Fibroblast of skin of right biceps (primary cell): ENCODE data around the gene MMEL1.
"Not testable (repeated sequence)": the region's sequence is repeated elsewhere in the genome, so short reads cannot be mapped to it uniquely, and the experiment has no call there.

Experiments used
- DNase-seq: peaks from one replicate; pipeline ENCODE4 v3.0.0-alpha.2; 2013

MMEL1 gene

GRCh38 chr1:2554621-2555387, 78.0 kb downstream of the MMEL1 start:
- no peak for DNase-seq

GRCh38 chr1:2553871-2554620, 78.8 kb downstream of the MMEL1 start:
- DNase-seq: no peak

DNA sequence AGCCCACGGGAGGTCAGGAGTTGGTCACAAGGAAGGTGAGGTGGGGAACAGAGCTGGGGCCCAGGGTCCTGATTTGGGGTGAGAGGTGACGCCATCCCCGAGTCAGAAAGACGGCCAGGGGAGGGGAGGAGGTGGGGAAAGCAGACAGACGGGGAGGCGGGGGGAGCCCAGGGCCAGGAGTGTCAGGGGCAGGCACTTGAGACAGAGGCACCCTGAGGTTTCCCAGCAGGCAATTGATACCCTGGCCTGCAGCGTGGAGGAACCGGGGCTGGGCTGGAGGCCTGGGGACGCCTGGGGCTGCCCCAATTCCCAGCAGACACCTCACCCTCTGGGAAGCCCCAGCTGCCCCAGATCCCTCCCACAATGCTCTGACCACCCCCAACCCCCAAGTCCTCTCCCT, 79.7 kb downstream of the MMEL1 start:
- not testable (repeated sequence) for DNase-seq

DNA sequence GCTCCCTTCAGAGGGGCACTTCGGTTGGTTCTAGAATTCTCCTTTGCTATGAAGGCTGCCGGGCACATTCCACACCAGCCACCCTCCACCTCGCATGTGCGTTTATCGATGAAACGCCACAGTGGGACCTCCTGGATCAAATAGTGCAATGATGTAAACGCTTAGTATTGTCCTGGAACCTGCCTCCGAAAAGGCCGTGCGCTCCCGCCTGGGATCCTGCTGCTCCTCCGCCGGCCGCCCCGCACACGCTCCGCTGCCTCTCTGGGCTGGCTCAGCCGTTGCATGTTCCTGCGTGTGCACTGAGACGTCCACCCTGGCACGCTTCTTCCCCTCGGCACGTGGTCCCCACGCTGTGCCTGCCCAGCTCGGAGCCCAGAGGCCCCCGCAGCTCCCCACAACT, 80.6 kb downstream of the MMEL1 start:
- no peak for DNase-seq

DNA sequence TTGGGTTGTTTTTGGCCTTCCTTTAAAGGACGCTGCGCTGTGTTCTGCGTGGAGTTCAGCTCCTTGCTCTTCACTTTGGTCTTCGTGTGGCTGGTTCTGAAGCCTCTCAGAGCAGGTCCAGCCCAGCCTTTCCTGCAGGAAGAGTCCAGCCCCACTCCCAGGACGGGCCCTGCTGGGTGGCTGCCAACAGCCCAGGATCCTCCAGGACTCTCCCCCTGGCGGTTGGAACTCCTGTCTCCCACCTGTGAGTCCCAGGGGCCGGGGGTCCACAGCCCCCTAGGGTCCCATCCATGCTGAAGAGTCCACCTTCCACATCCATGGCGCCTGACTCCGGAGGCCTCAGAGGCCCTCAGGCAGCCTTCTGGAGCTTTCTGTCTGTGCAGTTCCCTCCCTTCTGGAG, 81.3 kb downstream of the MMEL1 start:
- not testable (repeated sequence) for DNase-seq

- DNase-seq: not testable (repeated sequence)
These were observed 82.4 kb downstream of the MMEL1 start for GRCh38 chr1:2550309-2550861.

DNA sequence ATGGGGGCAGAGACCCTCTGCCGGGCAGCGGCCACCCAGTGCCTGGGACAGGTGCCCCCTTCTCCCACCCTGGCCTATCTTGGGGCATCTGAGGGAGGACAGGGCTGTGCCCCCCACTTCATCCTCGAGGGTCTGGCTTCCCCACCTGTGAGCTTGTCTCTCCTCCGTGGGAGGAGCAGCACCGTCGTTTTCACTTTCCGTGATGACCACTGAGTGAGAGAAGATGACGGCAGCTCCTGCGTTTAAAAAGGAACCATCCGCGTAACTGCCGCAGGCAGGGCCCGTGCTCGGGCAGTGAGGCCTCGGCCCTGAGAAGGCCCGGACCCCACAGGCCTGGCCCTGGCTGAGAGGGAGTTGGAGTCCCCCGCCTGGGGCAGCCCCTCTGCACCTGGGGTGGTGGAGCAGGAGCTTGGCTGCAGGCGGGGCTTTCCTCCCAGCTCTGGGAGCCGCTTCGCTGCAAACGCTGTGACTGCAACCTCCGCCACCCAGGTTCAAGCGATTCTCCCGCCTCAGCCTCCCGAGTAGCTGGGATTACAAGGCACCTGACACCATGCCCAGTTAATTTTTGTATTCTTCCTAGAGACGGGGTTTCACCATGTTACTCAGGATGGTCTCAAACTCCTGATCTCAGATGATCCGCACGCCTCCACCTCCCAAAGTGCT, 83.3 kb downstream of the MMEL1 start:
- not testable (repeated sequence) for DNase-seq

DNA sequence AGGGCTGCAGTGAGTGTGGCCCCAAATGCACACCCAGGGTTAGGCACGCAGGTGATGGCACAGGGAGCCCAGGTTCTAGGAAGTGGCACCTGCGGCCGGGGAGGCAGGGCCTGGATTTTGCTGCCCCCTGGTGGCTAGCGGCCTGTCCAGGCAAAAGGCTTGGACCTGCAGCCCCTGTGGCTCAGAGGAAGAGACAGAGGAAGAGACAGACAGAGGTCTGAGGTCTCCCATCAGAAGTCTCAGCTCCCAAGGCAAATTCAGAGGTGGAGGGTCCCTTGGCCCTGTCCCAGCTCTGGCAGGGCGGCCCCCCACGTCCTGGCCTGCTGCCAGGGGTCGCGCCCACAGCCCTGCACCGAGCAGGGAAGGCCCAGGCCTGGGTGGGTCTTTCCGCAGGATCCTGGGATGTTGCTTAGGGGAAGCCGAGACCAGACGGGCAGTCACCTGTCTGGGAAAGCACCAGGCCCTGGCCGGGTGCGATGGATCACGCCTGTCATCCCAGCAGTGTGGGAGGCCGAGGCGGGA, 84.7 kb downstream of the MMEL1 start:
- DNase-seq: peak; percentile 54

DNA sequence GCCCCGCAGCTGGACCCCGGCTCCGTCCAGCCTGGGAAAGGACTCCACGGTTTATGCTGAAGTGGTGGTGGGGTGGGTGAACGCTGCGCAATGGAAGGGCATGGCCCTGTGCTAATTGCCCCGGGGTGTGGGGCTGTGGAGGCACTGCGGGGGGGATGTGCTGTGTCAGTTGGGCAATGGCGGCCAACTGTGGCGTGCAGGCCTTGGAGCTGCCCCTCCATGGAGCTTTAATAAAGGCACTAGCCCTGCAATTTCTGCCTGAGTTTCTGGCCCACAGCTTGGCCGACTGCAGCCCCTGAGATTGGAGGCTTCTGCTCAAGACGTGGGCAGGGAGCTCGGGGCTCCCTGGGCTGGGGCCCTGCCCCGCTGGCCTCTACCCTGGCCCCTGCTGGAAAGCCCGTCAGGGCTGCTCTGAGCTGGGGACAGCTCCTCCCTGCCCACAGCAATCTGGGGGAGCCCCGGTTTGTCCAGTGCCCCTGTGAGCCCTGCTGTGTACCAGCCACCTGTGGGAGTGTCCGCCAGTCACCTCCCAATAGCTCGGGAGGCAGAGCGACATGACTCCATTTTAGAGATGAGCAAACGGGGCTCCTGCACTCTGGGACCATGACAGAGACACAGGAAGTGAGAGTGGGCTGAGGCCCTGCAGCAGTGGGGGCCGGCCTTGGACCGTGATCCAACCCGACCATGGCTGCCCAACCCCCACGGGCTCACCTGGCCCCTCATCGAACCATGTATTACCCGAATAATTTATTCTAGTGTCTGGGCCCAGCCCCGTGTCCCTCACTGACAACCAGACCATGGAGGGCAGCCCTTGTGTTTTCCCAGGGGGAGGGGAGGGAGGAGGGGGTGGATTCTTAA, 85.4 kb downstream of the MMEL1 start:
- DNase-seq: no peak

GRCh38 chr1:2546515-2547209, 86.2 kb downstream of the MMEL1 start:
- DNase-seq: peak; percentile 59

DNA sequence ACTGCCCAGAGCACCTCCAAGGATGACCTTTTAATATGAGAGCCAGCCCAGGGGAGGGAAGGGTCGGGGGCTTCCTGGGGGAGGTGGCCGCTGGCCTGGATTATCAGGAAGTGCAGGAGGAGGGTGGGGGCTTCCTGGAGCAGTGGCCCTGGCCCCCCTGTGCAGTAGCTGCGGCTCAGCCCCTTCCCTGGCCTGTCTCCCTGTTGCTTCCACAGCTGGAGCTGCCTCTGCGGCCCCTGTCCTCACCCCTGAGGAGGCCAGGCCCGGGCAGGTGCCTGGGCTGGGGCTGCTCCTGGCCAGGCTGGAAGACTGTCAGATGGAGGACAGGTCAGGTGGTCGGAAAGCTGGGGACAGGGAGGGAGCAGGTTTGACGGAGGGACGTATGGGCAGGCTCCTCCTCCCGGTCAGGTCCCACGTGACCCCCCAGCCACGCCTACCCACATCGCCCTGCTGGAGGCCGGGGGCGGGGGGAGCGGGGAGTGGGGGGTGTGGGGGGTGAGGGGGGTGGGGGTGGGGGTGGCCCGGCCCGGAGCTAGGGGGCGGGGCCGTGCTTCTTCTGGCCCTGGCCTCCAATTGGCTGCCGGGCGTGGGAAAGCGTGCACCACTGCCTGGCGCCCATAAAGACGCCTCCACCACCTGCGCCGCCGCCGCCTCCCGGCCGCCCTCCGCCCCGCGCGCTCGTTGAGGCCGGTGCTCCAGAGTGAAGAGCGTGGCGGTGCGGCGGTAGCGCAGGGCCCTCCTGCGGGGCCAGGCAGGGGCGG, 86.9 kb downstream of the MMEL1 start:
- peak; percentile 73 for DNase-seq

DNA sequence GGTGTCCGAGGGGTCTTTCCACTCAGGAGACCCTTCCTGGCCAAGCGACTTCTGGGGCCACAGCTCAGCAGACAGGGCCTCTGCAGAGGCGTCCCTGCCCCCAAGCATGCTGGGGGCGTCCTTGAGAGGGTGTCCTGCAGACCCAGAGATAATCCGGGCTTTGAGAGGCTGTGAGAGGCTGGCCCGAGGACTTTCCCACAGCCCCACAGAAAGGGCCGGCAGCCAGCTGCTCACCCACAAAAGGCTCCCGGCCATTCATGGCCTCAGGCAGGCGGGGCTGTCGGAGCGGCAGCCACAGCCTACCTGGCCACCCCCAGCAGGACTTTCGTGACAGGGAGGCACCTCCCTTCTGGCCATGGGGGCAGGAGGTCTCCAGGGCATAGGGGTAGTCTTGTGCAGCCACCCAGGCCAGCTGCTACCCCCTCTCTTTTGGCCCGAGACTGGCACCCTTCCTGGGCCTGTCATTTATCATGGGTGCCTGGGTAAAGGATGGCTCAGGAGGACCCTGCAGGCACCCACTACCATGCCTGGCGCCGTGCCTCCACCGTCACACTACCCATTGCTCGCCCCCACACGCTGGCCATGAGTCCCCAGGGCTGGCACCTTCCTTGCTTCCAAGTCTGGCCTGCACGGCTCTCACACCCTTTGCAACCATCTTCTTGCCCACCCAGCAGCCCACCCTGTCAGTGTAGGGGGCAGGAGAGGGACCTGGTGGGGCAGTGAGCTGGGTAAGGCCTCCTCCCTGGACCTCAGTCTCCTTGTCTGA, 87.8 kb downstream of the MMEL1 start:
- no peak for DNase-seq

DNA sequence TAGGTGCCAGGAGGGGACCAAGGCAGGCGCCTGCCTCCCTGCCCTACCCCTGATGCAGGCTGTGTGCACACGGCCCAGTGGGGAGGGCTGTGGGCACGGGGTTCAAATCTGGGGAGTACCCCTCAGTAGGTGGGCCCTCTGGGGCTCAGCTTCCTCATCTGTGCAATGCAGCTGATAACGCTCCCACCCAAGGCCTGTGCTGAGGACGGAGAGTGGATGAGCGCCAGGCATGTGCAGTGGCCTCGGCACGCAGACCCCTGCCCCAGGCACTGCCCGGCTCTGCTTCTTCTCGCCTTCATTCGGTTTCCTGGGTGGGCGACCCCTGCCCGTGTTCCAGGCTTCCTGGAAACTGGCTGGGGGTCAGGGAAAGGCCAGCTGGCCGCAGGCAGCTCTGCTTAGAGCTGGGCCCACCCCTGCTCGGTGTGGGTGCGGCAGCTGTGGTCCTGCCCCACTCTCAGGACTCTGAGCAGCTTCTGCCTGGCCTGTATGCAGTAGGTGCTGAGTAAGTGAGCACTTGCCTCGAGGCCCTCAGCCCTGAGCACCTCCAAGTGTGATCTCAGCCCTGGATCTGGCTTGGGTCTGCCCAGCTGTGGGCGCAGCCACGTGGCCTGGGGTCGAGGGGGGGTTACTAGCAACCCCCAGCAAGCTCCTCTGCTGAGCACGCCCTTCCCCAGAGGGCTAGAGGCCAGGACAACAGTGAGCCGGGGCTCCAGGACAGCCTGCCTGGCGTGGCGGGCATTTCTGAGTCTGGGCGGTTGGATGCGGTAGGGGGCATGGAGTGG, 88.5 kb downstream of the MMEL1 start:
- DNase-seq: no peak

DNA sequence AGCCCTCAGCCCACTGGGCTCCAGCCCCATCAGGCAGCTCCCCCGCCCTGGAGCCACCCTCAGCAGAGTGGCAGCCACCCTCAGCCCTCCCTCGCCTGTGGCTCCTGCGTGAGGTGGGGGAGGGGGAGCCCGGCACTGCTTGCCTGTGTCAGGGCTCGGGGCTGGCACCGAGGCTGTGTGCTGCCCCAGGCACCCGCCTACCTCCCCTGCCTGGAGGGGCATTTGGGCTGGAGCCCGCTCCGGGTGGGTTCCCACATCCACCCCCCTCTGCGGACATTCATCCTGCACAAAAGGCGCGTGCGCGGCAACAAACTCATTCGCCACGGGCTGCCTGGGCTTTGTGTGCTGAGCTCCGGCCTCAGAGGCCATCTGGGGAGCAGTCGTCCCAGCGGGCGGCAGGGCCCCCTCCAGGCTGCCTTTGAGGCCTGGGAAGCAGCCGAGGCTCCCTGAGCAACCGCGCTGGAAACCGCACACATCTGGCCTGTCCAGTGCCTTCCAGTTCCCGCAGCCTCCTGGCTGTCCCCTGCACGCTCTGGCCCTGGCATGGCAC, 89.2 kb downstream of the MMEL1 start:
- peak; percentile 23 for DNase-seq

DNA sequence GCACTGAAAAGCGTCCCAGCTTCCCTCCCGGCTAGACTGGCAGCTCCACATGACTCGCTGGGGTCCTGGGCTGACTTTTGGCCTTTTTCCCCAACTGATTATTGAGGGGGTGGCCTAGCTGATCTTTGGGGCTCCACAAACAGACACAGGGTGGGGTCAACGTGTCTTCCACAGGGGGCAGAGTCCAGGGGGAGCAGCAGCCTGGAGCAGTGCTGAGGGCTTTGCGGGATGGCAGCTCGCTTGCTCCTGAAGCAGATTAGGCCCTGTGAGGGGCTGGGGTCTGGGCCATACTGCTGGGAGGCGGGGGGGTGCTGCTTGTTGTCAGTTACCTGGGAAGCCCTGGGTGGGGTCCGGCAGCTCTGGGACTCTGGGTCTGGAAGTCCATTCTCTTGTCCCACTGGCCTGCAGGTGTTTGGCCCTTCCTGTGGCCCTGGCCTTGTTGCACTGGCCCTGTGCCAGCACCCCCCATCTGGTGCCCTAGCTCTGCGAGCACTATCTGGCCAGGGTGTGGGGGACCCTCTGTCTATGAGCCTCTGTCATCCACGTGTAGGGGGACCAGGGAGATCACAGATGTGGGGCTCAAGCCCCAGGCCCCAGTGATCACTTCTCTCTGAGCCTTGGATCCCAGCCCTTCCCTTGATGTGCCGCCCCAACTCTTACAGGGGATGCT, 90.4 kb downstream of the MMEL1 start:
- no peak for DNase-seq

DNA sequence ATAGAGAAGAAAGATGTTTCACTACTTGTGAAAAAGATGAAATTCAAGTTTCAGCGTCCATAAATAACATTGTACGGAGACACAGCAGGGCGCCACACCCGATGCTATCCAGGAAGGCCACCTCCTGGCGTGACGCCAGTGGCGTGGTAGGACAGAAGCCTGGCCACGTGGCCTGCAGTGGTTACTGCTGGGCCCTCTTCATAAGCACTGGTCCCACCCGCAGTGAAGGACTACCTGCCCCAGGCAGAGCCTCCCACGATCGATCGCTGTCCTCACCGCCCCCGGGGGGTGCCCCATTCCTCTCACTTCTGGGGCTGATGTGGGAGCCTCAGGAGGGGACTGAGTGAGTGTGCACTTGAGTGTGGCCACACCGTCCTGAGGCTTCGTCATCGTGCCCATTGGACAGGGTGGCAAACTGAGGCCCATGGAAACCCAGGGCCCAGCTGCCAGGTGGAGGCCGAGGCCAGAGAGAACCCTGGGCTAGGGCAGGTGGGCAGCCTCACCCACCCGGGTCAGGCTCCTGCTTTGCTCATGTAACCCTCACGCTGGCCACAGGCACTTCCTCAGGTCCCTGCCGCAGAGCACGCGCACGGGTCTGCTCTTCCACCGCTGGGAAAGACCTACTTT, 91.1 kb downstream of the MMEL1 start:
- DNase-seq: no peak

DNA sequence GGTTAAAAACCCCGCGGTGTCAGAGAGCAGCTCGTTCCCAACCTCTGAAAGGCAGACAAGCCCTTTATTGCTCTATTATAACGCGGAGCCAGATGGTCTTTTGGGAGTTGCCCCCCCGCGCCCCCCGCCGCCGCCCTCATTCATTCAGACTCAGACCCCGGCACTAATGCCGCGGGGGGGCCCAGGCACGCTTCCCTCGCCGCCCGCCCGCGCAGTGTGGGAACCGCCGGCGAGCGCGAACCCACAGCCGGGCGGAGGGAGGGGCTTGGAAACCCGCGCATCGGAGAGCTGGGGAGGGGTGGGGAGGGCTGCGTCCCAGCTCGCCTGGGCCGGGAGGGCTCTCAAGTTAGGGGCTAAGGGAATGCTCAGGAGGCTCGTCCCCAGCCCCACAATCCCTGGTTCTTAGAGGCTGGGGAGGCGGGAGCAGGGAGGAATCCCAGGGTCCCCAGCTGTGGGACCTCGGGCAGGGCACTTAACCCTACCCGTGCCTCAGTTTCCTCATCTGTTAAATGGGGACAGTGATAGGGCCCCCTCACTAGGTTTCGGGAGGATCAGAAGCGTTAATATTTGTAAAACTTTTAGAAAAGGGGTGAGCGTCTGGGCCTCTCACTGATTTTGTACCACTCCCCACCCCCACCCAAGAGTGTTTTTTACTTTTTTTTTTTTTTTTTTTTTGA, 91.9 kb downstream of the MMEL1 start:
- no peak for DNase-seq
